Endothelial cell (in vitro differentiated cells): ENCODE measurements around the gene SMARCC1. TPM values are rescaled to one million over a fixed set of nuclear protein-coding genes. Genes with fewer than 3 reads are reported as not detected.
"Not testable (repeated sequence)": the region's sequence is repeated elsewhere in the genome, so short reads cannot be mapped to it uniquely, and the experiment has no call there.

Experiments
- DNase-seq: peaks from one replicate; pipeline ENCODE4 v3.0.0; 2021; ENCODE audit warnings: low spot score
- H3K27ac Mint-ChIP-seq: one replicate; pipeline ENCODE4 v1.8.0; 2021; ENCODE audit warnings: mixed read lengths, inconsistent platforms; ENCODE audit not compliant: unreplicated experiment
- H3K27me3 Mint-ChIP-seq: one replicate; pipeline ENCODE4 v1.8.0; 2021; ENCODE audit warnings: mild to moderate bottlenecking, moderate library complexity, mixed read lengths, inconsistent platforms; ENCODE audit not compliant: unreplicated experiment
- H3K36me3 Mint-ChIP-seq: one replicate; pipeline ENCODE4 v1.8.0; 2021; ENCODE audit warnings: mild to moderate bottlenecking, low read depth, mixed read lengths, inconsistent platforms; ENCODE audit not compliant: unreplicated experiment
- H3K4me1 Mint-ChIP-seq: one replicate; pipeline ENCODE4 v1.8.0; 2021; ENCODE audit warnings: mild to moderate bottlenecking, mixed read lengths, inconsistent platforms; ENCODE audit not compliant: unreplicated experiment
- H3K4me3 Mint-ChIP-seq: one replicate; pipeline ENCODE4 v1.8.0; 2021; ENCODE audit warnings: mild to moderate bottlenecking, mixed read lengths, inconsistent platforms; ENCODE audit not compliant: unreplicated experiment
- H3K9me3 Mint-ChIP-seq: one replicate; pipeline ENCODE4 v1.8.0; 2021; ENCODE audit warnings: mixed read lengths, inconsistent platforms; ENCODE audit not compliant: unreplicated experiment
- total RNA-seq: library from RNA; stranded (reverse); fragmentation: NEBNext Ultra II Directional; extraction: Animal tissue kit (Norgen Biotek cat#: 25700); gene quantifications from one replicate; pipeline ENCODE4 v1.2.1, GENCODE V29; 2021; ENCODE audit not compliant: unreplicated experiment
- TF ChIP-seq, protein P1 (sequence below): fragments of 200-600 bp; sonication (generic); IDR thresholded peaks from one replicate; pipeline ENCODE4 v1.5.0; 2021; ENCODE audit warnings: antibody characterized with exemption; ENCODE audit not compliant: unreplicated experiment

The SMARCC1 gene
- total RNA-seq, 1 donor from 2014 or later = 138 TPM

DNA sequence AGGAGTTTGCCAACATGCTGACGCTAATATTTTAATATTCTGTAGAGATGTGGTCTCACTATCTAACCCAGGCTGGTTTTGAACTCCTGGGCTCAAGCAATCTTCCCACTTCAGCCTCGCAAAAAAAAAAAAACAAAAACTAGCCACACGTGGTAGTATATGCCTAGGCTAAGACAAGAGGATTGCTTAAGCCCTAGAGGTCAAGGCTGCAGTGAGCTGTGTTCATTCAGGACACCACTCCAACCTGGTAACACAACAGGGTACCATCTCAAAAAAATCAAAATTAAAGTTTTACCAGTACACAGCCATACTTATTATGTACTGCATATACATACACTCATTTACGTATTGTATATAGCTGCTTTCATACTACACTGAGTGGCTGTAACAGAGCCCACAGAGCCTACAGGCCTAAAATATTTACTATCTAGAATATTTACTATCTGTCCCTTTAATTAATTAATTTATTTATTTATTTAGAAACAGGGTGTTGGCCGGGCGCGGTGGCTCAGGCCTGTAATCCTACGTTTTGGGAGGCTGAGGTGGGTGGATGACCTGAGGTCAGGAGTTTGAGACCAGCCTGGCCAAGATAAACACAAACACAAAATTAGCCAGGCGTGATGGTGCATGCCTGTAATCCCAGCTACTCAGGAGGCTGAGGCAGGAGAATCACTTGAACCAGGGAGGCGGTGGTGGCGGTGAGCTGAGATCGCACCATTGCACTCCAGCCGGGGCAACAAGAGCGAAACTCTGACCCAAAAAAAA is 23.2 kb downstream of the SMARCC1 start:
- Mint-ChIP-seq H3K36me3 (peaks cover 6% of the 10 kb centered on the region), H3K9me3 (no peaks in the 10 kb centered on the region), H3K27ac (no peak overlapping the region), H3K4me3 (no peak overlapping the region), H3K4me1 (no peaks in the 10 kb centered on the region), H3K27me3 (peaks cover 3% of the 10 kb centered on the region)
- TF ChIP-seq, protein P1, sequence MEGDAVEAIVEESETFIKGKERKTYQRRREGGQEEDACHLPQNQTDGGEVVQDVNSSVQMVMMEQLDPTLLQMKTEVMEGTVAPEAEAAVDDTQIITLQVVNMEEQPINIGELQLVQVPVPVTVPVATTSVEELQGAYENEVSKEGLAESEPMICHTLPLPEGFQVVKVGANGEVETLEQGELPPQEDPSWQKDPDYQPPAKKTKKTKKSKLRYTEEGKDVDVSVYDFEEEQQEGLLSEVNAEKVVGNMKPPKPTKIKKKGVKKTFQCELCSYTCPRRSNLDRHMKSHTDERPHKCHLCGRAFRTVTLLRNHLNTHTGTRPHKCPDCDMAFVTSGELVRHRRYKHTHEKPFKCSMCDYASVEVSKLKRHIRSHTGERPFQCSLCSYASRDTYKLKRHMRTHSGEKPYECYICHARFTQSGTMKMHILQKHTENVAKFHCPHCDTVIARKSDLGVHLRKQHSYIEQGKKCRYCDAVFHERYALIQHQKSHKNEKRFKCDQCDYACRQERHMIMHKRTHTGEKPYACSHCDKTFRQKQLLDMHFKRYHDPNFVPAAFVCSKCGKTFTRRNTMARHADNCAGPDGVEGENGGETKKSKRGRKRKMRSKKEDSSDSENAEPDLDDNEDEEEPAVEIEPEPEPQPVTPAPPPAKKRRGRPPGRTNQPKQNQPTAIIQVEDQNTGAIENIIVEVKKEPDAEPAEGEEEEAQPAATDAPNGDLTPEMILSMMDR = no peak
- DNase-seq = no peak

DNA sequence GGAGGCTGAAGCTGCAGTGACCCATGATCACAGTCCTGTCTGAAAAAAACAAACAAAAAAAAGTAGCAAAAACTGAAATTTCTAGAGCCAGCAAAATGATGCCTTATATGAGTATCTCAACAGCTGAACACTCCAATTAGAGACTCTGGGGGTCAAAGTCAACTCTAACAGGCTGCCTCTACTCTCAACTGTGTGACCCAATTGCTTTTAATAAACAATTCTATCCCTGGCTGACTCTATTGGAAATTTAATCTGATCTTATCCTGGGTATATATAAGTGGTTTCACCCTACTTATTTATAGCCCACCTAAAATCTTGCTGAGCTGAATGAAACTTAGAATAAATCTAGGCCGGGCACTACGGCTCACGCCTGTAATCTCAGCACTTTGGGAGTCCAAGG is 29.0 kb downstream of the SMARCC1 start:
- H3K9me3 Mint-ChIP-seq = no peaks in the 10 kb centered on the region
- no peaks in the 10 kb centered on the region for H3K4me1 Mint-ChIP-seq
- peaks cover 7% of the 10 kb centered on the region for H3K36me3 Mint-ChIP-seq
- H3K4me3 Mint-ChIP-seq = no peak overlapping the region
- no peaks in the 10 kb centered on the region for H3K27me3 Mint-ChIP-seq
- no peak overlapping the region for H3K27ac Mint-ChIP-seq
- no peak for DNase-seq
- TF ChIP-seq, protein P1 = no peak

DNA sequence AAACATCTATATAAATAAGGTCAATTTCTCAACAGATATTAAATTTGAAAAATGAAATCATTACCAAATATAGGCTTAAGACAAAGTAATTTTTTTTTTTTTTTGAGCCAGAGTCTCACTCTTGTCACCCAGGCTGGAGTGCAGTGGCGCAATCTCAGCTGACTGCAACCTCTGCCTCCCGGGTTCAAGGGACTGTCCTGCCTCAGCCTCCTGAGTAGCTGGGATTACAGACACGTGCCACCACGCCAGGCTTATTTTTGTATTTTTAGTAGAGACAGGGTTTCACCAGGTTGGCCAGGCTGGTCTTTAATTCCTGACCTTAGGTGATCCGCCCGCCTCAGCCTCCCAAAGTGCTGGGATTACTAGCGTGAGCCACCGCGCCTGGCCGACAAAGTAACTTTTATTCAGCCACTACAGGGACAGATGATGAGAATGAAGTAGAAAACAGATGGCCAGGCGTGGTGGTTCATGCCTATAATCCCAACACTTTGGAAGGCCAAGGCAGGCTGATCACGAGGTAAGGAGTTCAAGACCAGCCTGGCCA is 30.8 kb downstream of the SMARCC1 start:
- not testable (repeated sequence) for H3K27ac Mint-ChIP-seq, DNase-seq, H3K9me3 Mint-ChIP-seq, H3K4me1 Mint-ChIP-seq, H3K36me3 Mint-ChIP-seq, H3K27me3 Mint-ChIP-seq
- peak overlapping the region; percentile 12 for H3K4me3 Mint-ChIP-seq

DNA sequence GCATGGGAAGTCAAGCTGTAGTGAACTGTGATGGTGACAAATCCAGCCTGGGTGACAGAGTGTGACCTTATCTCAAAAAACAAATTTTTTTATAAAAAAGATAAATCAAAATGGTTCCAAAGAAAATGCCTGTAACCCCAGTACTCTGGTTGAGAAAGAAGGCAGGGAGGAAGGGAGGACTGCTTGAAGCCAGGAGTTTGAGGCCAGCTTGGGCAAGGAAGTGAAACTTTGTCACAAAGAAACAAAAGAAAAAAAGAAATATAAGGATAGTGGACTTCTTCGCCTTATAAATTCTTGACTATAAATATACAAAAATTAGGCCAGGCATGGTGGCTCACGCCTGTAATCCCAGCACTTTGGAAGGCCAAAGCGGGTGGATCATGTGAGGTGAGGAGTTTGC is 34.1 kb downstream of the SMARCC1 start:
- Mint-ChIP-seq H3K36me3 (peaks cover 7% of the 10 kb centered on the region), H3K27me3 (no peaks in the 10 kb centered on the region), H3K4me3 (no peak overlapping the region), H3K27ac (no peak overlapping the region), H3K9me3 (no peaks in the 10 kb centered on the region), H3K4me1 (no peaks in the 10 kb centered on the region)
- TF ChIP-seq, protein P1 = no peak
- DNase-seq = no peak

DNA sequence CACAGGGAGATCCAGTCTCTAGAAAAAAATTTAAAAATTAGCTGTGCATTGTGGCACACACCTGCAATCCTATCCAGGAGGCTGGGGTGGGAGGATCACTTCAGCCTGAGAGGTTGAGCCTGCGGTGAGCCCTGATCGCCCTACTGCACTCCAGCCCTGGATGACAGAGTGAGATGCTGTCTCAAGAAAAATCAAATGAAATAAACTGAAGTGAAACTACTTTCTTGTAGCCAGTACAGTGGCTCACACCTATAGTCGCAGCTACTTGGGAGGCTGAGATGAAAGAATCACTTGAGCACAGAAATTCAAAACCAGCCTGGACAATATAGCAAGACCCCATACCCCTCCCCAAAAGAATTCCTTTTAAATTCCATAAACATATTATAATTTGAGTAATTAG is 35.4 kb downstream of the SMARCC1 start:
- Mint-ChIP-seq H3K36me3 (peaks cover 4% of the 10 kb centered on the region), H3K9me3 (no peaks in the 10 kb centered on the region), H3K4me3 (no peak overlapping the region), H3K4me1 (no peaks in the 10 kb centered on the region), H3K27me3 (no peaks in the 10 kb centered on the region), H3K27ac (no peak overlapping the region)
- TF ChIP-seq, protein P1 = no peak
- DNase-seq = no peak
